Measurements from ENCODE around the gene LMNTD2.
A peak's percentile ranks its signal among the peaks of the same experiment; 100 is the strongest.

LMNTD2 gene

DNA sequence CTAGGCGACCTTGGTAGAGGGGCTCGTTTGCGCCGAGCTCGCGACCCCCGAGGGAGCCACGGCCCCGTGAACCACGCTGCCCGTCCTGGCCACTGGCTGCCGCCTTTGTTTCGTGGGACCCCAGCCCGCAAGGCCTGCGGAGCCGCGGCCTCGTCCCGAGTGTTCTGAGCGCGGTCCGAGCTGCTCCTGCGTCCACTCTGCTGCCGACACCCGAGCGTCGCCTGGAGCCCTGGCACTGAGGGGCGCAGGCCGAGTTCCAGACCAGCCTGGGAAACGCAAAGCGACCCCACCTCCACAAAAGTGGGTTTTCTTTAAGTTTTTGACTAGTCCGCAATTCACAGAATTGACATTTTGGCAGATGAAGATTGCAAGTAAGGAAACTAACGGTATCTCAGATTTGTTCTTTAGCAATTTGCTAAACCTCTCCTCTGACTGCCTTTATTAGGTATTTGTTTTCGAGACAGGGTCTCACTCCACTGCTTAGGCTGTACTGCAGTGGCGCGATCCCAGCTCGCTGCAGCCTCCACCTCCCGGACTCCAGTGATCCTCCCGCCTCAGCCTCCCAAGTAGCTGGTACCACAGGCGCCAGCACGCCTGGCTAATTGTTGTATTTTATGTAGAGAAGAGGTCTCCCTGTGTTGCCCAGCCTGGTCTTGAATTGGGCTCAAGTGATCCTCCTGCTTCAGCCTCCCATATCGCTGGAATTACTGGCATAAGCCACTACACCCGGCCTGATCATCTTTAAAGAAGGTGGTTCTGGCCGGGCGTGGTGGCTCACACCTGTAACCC, 52.6 kb downstream of the LMNTD2 start:
- Histone ChIP-seq H3K9me3 (ENCODE audit: control insufficient read depth, low read depth, low read length) (no peaks in the 10 kb centered on the region), H3K27me3 (ENCODE audit: control insufficient read depth, insufficient read depth, low read length) (no peaks in the 10 kb centered on the region), H3K27ac (ENCODE audit: low read length) (no peak overlapping the region), H3K4me1 (ENCODE audit: control insufficient read depth, low read depth, low read length) (peaks cover 7% of the 10 kb centered on the region), H3K36me3 (ENCODE audit: control insufficient read depth, low read depth, low read length) (no peaks in the 10 kb centered on the region), H3K9ac (ENCODE audit: low read length) (peak overlapping the region; percentile 67), H3K4me3 (ENCODE audit: low read length) (peak overlapping the region; percentile 65)

DNA sequence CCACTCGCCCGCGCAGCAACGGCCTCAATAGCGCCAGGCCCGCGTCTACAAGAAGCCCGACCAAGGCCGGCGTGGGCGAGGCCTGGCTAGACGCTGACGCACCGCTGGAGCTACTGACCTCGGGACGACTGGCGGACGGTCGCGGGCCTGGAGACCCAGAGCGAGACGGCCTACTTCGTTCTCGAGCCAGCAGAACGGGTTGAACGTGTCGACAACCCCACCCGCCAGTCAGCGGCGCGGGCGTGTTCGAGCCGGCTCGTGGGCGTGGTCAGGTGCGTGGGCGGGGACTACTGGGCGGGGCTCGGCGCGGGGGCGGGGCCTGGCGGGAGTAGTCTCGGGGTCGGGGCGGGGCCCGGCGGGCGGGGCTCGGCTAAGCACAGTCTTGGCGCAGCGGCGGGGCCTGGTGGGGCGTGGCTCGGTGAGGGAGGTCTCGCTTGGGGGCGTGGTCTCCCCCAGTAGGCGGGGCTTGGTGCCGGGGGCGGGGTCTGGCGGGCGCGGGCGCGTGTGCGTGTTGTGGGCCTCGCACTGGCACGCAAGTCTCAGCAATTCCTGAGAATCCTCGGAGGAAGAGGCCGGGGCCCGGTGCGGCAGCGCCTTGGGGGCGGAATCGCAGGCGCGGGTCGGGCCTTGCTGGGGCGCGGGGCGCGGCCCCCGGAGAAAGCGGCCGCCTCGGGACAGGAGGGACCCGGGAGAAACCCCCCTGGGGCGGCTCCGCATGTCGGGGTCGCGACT, 53.4 kb downstream of the LMNTD2 start, which contains the start of gene RNH1:
Gene RNH1, minus strand, starts transcription at position 248 of the 732 bp plus-strand sequence. CDS start 5,080 bp downstream, outside the sequence.
- Histone ChIP-seq H3K9me3 (ENCODE audit: control insufficient read depth, low read depth, low read length) (no peaks in the 10 kb centered on the region), H3K27me3 (ENCODE audit: control insufficient read depth, insufficient read depth, low read length) (no peaks in the 10 kb centered on the region), H3K4me3 (ENCODE audit: low read length) (peak within 1 kb of the TSS; percentile 86), H3K9ac (ENCODE audit: low read length) (peak within 1 kb of the TSS; percentile 88), H3K27ac (ENCODE audit: low read length) (peak within 1 kb of the TSS; percentile 80), H3K4me1 (ENCODE audit: control insufficient read depth, low read depth, low read length) (peaks cover 7% of the 10 kb centered on the region), H3K36me3 (ENCODE audit: control insufficient read depth, low read depth, low read length) (no peaks in the 10 kb centered on the region)

DNA sequence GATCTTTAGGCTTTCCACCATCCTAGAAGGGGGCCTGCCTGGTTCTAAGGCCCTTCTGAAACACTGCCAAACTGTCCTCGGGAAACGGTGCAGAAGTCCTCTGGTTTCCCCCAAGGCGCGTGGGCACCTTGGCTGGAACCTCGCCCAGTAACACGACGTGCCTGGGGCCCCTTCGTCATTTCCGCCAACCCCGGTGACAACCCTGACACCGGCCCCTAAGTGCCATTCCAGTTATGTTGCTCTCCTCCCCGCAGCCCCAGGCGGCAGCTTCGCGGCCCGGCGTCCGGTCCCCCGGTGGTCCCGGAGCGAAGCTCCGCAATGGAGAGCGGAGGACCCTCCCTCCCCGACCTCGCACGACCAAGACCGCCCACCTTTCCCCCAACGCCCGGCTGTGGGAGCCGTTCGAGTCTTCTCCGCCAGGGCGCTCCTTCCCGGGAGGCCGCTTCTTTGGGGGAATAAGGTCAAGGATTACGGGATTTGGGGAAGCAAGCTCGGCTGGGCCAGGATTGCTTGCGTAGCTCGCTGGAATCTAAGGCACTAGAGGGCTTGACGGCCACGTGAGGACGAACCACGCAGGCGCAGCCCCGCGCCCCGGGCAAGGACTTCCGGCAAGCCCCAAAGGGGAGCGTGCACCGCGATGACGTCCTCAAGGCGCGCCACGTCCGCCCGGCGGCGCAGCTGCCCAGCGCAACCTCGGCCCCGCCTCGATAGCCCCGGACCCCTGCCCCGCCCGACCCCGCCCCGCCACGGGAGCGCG, 54.1 kb downstream of the LMNTD2 start:
- peaks cover 7% of the 10 kb centered on the region for H3K4me1 ChIP-seq (ENCODE audit: control insufficient read depth, low read depth, low read length)
- peak overlapping the region; percentile 88 for H3K9ac ChIP-seq (ENCODE audit: low read length)
- no peaks in the 10 kb centered on the region for H3K27me3 ChIP-seq (ENCODE audit: control insufficient read depth, insufficient read depth, low read length)
- H3K36me3 ChIP-seq (ENCODE audit: control insufficient read depth, low read depth, low read length): peaks cover under 1% of the 10 kb centered on the region
- peak overlapping the region; percentile 80 for H3K27ac ChIP-seq (ENCODE audit: low read length)
- H3K4me3 ChIP-seq (ENCODE audit: low read length): peak overlapping the region; percentile 86
- H3K9me3 ChIP-seq (ENCODE audit: control insufficient read depth, low read depth, low read length): no peaks in the 10 kb centered on the region

DNA sequence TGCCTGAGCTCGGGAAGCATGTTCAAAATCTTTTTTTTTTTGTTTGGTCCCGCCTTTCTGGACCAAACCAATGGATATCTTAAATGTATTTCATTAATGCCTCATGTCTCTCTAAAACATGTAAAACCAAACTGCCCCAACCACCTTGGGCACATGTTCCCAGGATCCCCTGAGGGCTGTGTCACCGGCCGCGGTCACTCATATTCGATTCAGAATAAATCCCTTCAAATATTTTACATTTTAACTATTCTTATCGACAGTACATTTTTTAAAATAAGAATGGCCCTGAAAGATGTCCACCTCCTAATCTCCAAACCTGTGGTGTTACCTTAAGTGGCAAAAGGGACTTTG, 55.6 kb downstream of the LMNTD2 start:
- Histone ChIP-seq H3K9ac (ENCODE audit: low read length) (no peak overlapping the region), H3K27me3 (ENCODE audit: control insufficient read depth, insufficient read depth, low read length) (no peaks in the 10 kb centered on the region), H3K4me1 (ENCODE audit: control insufficient read depth, low read depth, low read length) (peaks cover 7% of the 10 kb centered on the region), H3K36me3 (ENCODE audit: control insufficient read depth, low read depth, low read length) (peaks cover 11% of the 10 kb centered on the region), H3K27ac (ENCODE audit: low read length) (no peak overlapping the region), H3K4me3 (ENCODE audit: low read length) (no peak overlapping the region), H3K9me3 (ENCODE audit: control insufficient read depth, low read depth, low read length) (no peaks in the 10 kb centered on the region)

Data from iPS-18a (cell line).